Activated B cell treated with CpG ODN at 0.5 μM for 24 hours (primary cell): Measurements from ENCODE around the gene RPL4. TPM values are rescaled to one million over a fixed set of nuclear protein-coding genes. Genes with fewer than 3 reads are reported as not detected.

Experiments
- ATAC-seq: fragments of 200-7000 bp; cut with Tn5 transposase; one replicate; pipeline ENCODE4 v1.10.0; 2021; ENCODE audit warnings: low read depth, mild to moderate bottlenecking, moderate library complexity
- CTCF ChIA-PET: fragments of 350-600 bp; sonication (Branson Sonifier 250); formaldehyde crosslinking; loops from one replicate; lab custom pipeline; 2021; ENCODE audit warnings: antibody characterized with exemption; lab: Charles Lee
- POLR2A ChIA-PET: fragments of 350-600 bp; sonication (Branson Sonifier 250); formaldehyde crosslinking; loops from one replicate; lab custom pipeline; 2021; ENCODE audit warnings: antibody characterized with exemption; lab: Charles Lee
- DNase-seq: peaks from one replicate; pipeline ENCODE4 v3.0.0; 2022
- H3K27ac Mint-ChIP-seq: one replicate; pipeline ENCODE4 v1.8.0; 2020; ENCODE audit warnings: mixed read lengths
- H3K27me3 Mint-ChIP-seq: one replicate; pipeline ENCODE4 v1.8.0; 2021; ENCODE audit warnings: mixed read lengths
- H3K36me3 Mint-ChIP-seq: one replicate; pipeline ENCODE4 v1.8.0; 2021; ENCODE audit warnings: low read depth, mixed read lengths
- H3K4me1 Mint-ChIP-seq: one replicate; pipeline ENCODE4 v1.8.0; 2021; ENCODE audit warnings: mixed read lengths
- H3K4me3 Mint-ChIP-seq: one replicate; pipeline ENCODE4 v1.8.0; 2020; ENCODE audit warnings: mild to moderate bottlenecking, mixed read lengths
- H3K9me3 Mint-ChIP-seq: one replicate; pipeline ENCODE4 v1.8.0; 2020; ENCODE audit warnings: mixed read lengths
- intact Hi-C: fragments of 100-400 bp; cut with micrococcal nuclease; formaldehyde crosslinking; loops from one replicate; pipeline ENCODE4 v1.15.1; 2024
- total RNA-seq: library from RNA; stranded (reverse); gene quantifications from 2 replicates; pipeline ENCODE4 v1.2.3, GENCODE V29; 2022
- TF ChIP-seq, protein P1 (sequence below): fragments of 200-600 bp; IDR thresholded peaks from one replicate; pipeline ENCODE4 v1.8.0; 2022; ENCODE audit warnings: antibody characterized with exemption, mild to moderate bottlenecking

RPL4 gene
- total RNA-seq, 1 donor from 2014 or later, result 3,690 TPM

DNA sequence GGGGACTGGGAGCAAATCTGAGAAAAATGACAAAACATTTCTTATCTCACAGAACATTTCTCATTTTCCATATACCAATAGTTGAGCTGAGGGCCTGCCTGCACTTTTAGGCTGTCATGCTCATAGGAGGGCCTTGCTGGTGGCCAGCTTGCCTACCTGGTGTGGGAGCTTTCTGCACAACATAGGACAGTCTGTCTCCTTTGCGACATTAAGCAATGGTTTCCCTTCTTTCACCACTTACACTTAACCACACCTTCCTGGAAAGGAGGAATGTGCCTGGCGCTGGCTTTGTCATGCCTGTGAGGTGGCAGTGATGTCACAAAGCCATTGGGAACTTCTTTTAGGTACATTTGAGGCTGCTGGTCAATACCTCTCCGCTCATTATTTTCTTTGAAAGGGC lies 12.8 kb downstream of the RPL4 start:
- no peaks in the 10 kb centered on the region for H3K9me3 Mint-ChIP-seq
- DNase-seq (no peak), ATAC-seq (no peak)
- CTCF ChIA-PET, result no interaction called here
- no peaks in the 10 kb centered on the region for H3K27me3 Mint-ChIP-seq
- peaks cover 10% of the 10 kb centered on the region for H3K4me1 Mint-ChIP-seq
- POLR2A ChIA-PET, result no interaction called here
- H3K36me3 Mint-ChIP-seq, result peaks cover 90% of the 10 kb centered on the region
- H3K27ac Mint-ChIP-seq, result no peak overlapping the region
- no peak overlapping the region for H3K4me3 Mint-ChIP-seq
- intact Hi-C loops, result no loop called here
- TF ChIP-seq, protein P1, sequence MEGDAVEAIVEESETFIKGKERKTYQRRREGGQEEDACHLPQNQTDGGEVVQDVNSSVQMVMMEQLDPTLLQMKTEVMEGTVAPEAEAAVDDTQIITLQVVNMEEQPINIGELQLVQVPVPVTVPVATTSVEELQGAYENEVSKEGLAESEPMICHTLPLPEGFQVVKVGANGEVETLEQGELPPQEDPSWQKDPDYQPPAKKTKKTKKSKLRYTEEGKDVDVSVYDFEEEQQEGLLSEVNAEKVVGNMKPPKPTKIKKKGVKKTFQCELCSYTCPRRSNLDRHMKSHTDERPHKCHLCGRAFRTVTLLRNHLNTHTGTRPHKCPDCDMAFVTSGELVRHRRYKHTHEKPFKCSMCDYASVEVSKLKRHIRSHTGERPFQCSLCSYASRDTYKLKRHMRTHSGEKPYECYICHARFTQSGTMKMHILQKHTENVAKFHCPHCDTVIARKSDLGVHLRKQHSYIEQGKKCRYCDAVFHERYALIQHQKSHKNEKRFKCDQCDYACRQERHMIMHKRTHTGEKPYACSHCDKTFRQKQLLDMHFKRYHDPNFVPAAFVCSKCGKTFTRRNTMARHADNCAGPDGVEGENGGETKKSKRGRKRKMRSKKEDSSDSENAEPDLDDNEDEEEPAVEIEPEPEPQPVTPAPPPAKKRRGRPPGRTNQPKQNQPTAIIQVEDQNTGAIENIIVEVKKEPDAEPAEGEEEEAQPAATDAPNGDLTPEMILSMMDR, result no peak

DNA sequence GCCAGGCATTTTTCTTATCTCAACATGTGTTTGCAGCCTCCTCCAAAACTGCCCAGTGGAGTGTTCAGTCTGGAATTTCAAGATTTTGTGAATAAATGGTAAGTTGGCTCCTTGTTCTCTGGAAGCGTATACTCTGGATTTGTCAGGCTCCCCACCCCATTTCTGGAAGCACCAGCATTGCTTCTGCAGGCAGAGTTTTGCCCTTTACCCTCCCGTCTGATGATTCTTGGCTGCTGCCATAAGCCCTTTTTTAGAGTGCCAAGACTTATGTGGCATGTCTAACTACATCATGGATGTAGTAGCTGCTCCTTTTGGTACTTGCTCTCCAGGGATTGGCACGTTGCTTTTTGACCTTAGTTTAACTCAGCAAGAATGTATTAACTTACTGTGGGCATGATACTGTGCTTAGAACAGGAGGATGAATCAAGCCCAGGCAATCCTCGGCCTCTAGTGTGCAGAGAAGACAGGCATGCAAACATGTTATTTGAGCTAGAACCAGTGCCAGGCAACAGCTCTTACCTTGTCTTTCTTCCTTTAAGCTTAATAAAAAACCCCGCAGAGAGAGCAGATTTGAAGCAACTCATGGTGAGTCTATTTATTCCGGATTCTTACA lies 15.4 kb downstream of the RPL4 start:
- H3K9me3 Mint-ChIP-seq, result no peaks in the 10 kb centered on the region
- intact Hi-C loops, result no loop called here
- H3K4me3 Mint-ChIP-seq, result no peak overlapping the region
- peaks cover 86% of the 10 kb centered on the region for H3K36me3 Mint-ChIP-seq
- ATAC-seq (no peak), DNase-seq (no peak)
- TF ChIP-seq, protein P1, result no peak
- CTCF ChIA-PET, result interaction anchor here (0.6 kb wide), 1 partner anchor 10 kb away, joined by 3 read pairs; no protein-coding TSS in a partner anchor
- no peak overlapping the region for H3K27ac Mint-ChIP-seq
- POLR2A ChIA-PET, result no interaction called here
- no peaks in the 10 kb centered on the region for H3K27me3 Mint-ChIP-seq
- peaks cover under 1% of the 10 kb centered on the region for H3K4me1 Mint-ChIP-seq

DNA sequence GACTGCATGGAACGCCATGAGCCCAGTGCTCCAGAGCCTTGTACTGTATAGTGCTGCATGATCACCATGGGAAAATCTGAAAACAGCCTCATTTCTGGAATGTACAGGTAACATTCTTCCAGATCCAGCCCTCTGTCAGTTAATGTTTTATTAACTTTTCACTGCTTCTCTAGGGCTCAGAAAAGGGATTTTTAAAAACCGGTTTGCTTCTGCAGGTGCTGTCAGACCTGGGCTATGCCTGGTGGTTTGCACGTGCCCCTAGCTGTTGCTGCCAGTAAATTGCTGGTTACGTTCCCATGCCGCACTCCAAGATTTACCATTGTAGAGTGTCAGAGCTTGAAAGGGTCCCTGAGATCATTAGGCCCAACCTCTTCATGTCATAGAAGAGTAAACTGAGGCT lies 16.1 kb downstream of the RPL4 start:
- DNase-seq (no peak), ATAC-seq (no peak)
- no peak overlapping the region for H3K4me3 Mint-ChIP-seq
- no peaks in the 10 kb centered on the region for H3K9me3 Mint-ChIP-seq
- POLR2A ChIA-PET, result no interaction called here
- no peaks in the 10 kb centered on the region for H3K4me1 Mint-ChIP-seq
- no peaks in the 10 kb centered on the region for H3K27me3 Mint-ChIP-seq
- TF ChIP-seq, protein P1, result no peak
- H3K36me3 Mint-ChIP-seq, result peaks cover 82% of the 10 kb centered on the region
- no peak overlapping the region for H3K27ac Mint-ChIP-seq
- CTCF ChIA-PET, result no interaction called here
- intact Hi-C loops, result no loop called here

DNA sequence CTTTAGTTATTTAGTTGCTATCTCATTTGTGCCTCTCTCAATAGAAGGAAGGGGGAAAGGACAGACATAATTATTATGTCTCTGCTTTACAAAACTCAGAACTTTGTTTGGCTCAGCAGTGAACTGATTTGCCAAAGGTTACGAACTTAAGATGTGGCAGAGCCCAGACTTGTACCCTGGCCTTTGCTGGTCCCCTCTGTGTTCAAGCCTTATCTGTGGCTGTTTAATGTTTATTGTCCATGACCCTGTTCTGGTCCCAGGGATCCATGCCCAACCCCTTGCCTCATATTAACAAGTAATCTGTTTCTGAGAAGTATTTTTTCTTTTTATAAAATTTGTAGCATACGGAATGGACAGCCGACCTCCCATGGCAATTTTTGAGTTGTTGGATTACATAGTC lies 17.8 kb downstream of the RPL4 start:
- CTCF ChIA-PET, result no interaction called here
- H3K9me3 Mint-ChIP-seq, result no peaks in the 10 kb centered on the region
- TF ChIP-seq, protein P1, result no peak
- intact Hi-C loops, result no loop called here
- H3K27ac Mint-ChIP-seq, result no peak overlapping the region
- no peaks in the 10 kb centered on the region for H3K4me1 Mint-ChIP-seq
- no peak for DNase-seq
- H3K27me3 Mint-ChIP-seq, result no peaks in the 10 kb centered on the region
- peaks cover 83% of the 10 kb centered on the region for H3K36me3 Mint-ChIP-seq
- H3K4me3 Mint-ChIP-seq, result no peak overlapping the region
- POLR2A ChIA-PET, result no interaction called here
- no peak for ATAC-seq

DNA sequence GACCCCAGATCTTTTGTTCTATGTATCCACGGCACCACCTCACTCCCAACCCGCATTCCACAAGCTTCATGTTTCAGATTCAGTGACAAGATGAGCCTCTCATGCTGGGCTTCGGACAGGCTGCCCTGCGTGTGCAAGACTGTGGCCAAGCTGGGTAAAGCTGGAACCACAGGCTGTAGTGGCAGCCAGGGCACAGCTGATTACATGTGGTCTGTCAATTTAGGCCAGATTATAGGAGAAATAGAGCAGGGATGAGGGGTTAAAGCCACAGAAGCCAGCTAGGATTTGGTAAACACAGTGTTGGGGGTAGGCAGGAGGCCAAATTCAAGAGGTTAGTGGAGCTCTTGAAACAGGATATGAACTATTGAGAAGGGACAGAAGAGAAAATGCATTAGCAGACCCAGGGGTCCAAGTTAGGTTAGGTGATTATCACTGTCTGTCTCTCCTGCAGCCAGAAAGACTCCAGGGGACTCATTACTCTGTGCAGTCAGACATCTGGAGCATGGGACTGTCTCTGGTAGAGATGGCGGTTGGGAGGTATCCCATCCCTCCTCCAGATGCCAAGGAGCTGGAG lies 20.0 kb downstream of the RPL4 start:
- no peak for DNase-seq
- Mint-ChIP-seq H3K27me3 (no peaks in the 10 kb centered on the region), H3K4me3 (no peak overlapping the region), H3K9me3 (no peaks in the 10 kb centered on the region), H3K4me1 (no peaks in the 10 kb centered on the region), H3K36me3 (peaks cover 75% of the 10 kb centered on the region), H3K27ac (no peak overlapping the region)
- TF ChIP-seq, protein P1, result no peak
- ATAC-seq, result no peak
- CTCF ChIA-PET, result no interaction called here
- POLR2A ChIA-PET, result no interaction called here
- intact Hi-C loops, result no loop called here
